Stomach (tissue), 4 donors: ENCODE measurements around the gene ASCC2.

ENCODE experiments used
- EP300 ChIP-seq: sonication (generic); formaldehyde crosslinking; IDR thresholded peaks from one replicate; pipeline ENCODE4 v1.6.1; 2017; ENCODE audit warnings: antibody characterized with exemption
- POLR2A ChIP-seq, 4 donors: fragments of 450-650 bp; IDR thresholded peaks; one replicate each; pipeline ENCODE4 v1.6.1; 2016; ENCODE audit warnings: antibody characterized with exemption in 4 of 4, control low read depth in 2 of 4, mild to moderate bottlenecking in 1 of 4, moderate library complexity in 1 of 4

- TF ChIP-seq EP300 = no peak
- TF ChIP-seq POLR2A (IDR thresholded peaks at IDR 0.05) = no peak
Measured at GRCh38 chr22:29784451-29785361, 53.4 kb downstream of the ASCC2 start.
